Mononuclear cell (primary cell): ENCODE data around the gene SRSF12. TPM values are rescaled to one million over a fixed set of nuclear protein-coding genes. Genes with fewer than 3 reads are reported as not detected.

Experiments used
- total RNA-seq: library from RNA; depleted of rRNA; stranded (reverse); fragments of >200 nt; gene quantifications from one replicate; pipeline ENCODE4 v1.2.3, GENCODE V29; 2012

SRSF12 gene
- total RNA-seq, 1 donor = not detected

Other genes with a start within 250 kb of the SRSF12 start
- gene RNGTT, start 154.5 kb downstream of the SRSF12 start, total RNA-seq = 28.8 TPM
- 881 TPM for gene PNRC1, start 37.3 kb downstream of the SRSF12 start, total RNA-seq
- 6.1 TPM for gene PM20D2, start 28.0 kb upstream of the SRSF12 start, total RNA-seq
- 0.10 TPM for gene GABRR1, start 99.3 kb upstream of the SRSF12 start, total RNA-seq
- gene GABRR2, start 197.2 kb upstream of the SRSF12 start, total RNA-seq = 0.63 TPM
- gene UBE2J1, start 234.7 kb upstream of the SRSF12 start, total RNA-seq = 83.2 TPM